ENCODE data around the gene APOL3. TPM values are rescaled to one million over a fixed set of nuclear protein-coding genes. Genes with fewer than 3 reads are reported as not detected.

Gene APOL3
- total and polyA plus RNA-seq, 3 donors from 2014 or later: 10.6 to 20.9 (median 13.6) TPM

DNA sequence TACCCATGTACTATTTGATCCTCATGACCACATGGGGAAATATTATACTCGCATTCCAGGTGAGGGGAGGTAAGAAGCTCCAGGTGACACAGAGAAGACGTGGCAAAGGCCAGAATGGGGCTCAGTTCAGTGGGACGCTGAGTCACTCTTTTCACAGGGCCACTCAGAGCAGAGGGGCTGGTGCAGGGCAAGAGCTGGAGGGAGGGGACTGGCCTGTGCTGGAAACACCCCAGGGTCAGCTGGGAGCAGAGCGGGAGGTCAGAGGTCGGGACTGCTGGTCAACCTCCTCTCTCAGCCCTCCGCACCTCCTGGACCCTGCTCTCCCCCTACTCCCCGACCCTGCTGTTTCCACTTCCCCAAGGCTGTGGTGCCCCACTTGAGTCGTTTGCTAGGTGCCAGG is 12.1 kb downstream of the APOL3 start:
- intact Hi-C loops (cut with DNase I; ENCODE audit: low total_unique reads): loop anchor here (5.0 kb wide), 1 partner anchor 34 kb away; no protein-coding TSS in a partner anchor
- H3K4me1 ChIP-seq: peaks cover 28% of the 10 kb centered on the region

DNA sequence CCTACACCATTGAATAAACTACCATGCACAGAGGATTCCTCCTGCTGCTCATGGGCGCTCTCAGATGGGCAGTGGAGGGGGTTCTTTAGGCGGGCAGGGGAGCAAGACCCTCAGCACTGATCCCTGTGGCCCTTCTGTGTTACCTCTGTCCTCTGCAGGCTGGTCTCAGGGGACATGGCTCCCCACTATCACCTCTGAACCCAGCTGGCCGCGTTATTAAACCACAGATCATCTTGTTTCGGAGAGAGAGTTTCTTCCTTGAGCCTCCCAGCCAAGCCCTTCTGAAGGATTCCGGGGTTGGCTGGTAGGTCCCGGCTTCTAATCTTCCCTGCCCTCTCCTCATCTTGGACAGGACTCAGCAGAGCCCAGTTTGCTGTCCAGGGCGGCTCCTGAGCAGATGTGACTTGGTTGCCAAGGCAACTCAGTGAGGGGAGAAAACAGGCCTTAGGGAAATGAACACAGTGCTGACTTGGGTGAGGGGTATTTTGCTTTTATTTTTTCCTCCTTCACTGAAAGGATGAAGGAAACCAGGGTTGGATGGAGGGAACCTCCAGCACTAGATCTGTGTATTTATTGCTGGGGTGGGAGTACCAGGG is 13.3 kb downstream of the APOL3 start:
- Histone ChIP-seq H3K36me3 (ENCODE audit: low read depth, missing control alignments) (no peaks in the 10 kb centered on the region), H3K4me1 (peaks cover 28% of the 10 kb centered on the region), H3K9me3 (no peaks in the 10 kb centered on the region), H3K27ac (no peak overlapping the region), H3K27me3 (no peaks in the 10 kb centered on the region), H3K4me3 (no peak overlapping the region)
- WGBS, 2 donors: 75 to 95% methylated on average over 8 of the region's 8 CpGs
- no peak for DNase-seq
- TF ChIP-seq, protein P1, sequence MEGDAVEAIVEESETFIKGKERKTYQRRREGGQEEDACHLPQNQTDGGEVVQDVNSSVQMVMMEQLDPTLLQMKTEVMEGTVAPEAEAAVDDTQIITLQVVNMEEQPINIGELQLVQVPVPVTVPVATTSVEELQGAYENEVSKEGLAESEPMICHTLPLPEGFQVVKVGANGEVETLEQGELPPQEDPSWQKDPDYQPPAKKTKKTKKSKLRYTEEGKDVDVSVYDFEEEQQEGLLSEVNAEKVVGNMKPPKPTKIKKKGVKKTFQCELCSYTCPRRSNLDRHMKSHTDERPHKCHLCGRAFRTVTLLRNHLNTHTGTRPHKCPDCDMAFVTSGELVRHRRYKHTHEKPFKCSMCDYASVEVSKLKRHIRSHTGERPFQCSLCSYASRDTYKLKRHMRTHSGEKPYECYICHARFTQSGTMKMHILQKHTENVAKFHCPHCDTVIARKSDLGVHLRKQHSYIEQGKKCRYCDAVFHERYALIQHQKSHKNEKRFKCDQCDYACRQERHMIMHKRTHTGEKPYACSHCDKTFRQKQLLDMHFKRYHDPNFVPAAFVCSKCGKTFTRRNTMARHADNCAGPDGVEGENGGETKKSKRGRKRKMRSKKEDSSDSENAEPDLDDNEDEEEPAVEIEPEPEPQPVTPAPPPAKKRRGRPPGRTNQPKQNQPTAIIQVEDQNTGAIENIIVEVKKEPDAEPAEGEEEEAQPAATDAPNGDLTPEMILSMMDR (IDR thresholded peaks at IDR 0.05): no peak
- TF ChIP-seq POLR2A (IDR thresholded peaks at IDR 0.05): no peak
- intact Hi-C loops (cut with DNase I; ENCODE audit: low total_unique reads): loop anchor here (5.0 kb wide), 1 partner anchor 35 kb away; no protein-coding TSS in a partner anchor

More for the DNA sequence above, 12.1 kb downstream of the APOL3 start:
- Histone ChIP-seq H3K27me3 (no peaks in the 10 kb centered on the region), H3K27ac (no peak overlapping the region), H3K36me3 (ENCODE audit: low read depth, missing control alignments) (no peaks in the 10 kb centered on the region), H3K9me3 (no peaks in the 10 kb centered on the region), H3K4me3 (no peak overlapping the region)
- DNase-seq: no peak
- TF ChIP-seq, protein P1 (IDR thresholded peaks at IDR 0.05): no peak
- TF ChIP-seq POLR2A (IDR thresholded peaks at IDR 0.05): no peak
- WGBS, 2 donors: 86 to 94% methylated on average over 7 to 8 of the region's 8 CpGs

DNA sequence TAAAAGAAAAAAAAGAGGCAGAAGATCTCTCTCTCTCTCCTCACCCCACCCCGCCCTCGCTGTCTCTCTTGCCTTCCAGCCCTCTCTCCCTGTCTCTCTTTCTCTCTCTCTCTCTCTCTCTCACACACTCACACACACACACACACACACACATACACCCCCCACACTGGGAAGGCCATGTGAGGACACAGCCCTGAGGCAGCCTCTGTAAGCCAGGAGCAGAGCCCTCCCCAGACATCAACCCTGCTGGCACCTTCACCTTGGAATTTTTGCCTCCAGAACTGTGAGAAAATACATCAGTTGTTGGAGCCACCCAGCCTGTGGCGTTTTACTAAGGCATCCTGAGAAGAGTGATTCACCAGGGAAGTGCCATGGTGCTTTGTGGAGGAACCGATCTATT is 14.7 kb downstream of the APOL3 start:
- WGBS, 2 donors: 50 to 79% methylated on average over 4 of the region's 4 CpGs
- intact Hi-C loops (cut with DNase I; ENCODE audit: low total_unique reads): loop anchor here (5.0 kb wide), 1 partner anchor 36 kb away; no protein-coding TSS in a partner anchor
- no peaks in the 10 kb centered on the region for H3K36me3 ChIP-seq (ENCODE audit: low read depth, missing control alignments)
- H3K4me3 ChIP-seq: no peak overlapping the region
- no peaks in the 10 kb centered on the region for H3K9me3 ChIP-seq
- H3K27me3 ChIP-seq: no peaks in the 10 kb centered on the region
- peaks cover 24% of the 10 kb centered on the region for H3K4me1 ChIP-seq
- peak overlapping the region in 1 of 2 donors; percentile 24 for H3K27ac ChIP-seq
- DNase-seq: peak; percentile 48
- no peak for TF ChIP-seq POLR2A (IDR thresholded peaks at IDR 0.05)
- TF ChIP-seq, protein P1 (IDR thresholded peaks at IDR 0.05): no peak

GRCh38 chr22:36144886-36145541 is 15.5 kb downstream of the APOL3 start:
- no peaks in the 10 kb centered on the region for H3K9me3 ChIP-seq
- peak; percentile 77 for DNase-seq
- H3K4me1 ChIP-seq: peaks cover 17% of the 10 kb centered on the region
- H3K4me3 ChIP-seq: no peak overlapping the region
- H3K27ac ChIP-seq: no peak overlapping the region
- no peaks in the 10 kb centered on the region for H3K36me3 ChIP-seq (ENCODE audit: low read depth, missing control alignments)
- intact Hi-C loops (cut with DNase I; ENCODE audit: low total_unique reads): loop anchor here (5.0 kb wide), 1 partner anchor 37 kb away; no protein-coding TSS in a partner anchor
- no peaks in the 10 kb centered on the region for H3K27me3 ChIP-seq
- no peak for TF ChIP-seq POLR2A (IDR thresholded peaks at IDR 0.05)
- TF ChIP-seq, protein P1 (IDR thresholded peaks at IDR 0.05): peak; percentile 55 to 75 (median 66)
- 59 to 68% methylated on average over 9 to 12 of the region's 12 CpGs for WGBS, 2 donors

Data from testis (tissue), 3 donors.